ENCODE results near the gene TET3. TPM values are rescaled to one million over a fixed set of nuclear protein-coding genes. Genes with fewer than 3 reads are reported as not detected.
A peak's percentile ranks its signal among the peaks of the same experiment; 100 is the strongest.

TET3 gene
- total and polyA plus RNA-seq, 3 experiments from 2014 or later, result 0.78 to 20.5 (median 19.9) TPM

DNA sequence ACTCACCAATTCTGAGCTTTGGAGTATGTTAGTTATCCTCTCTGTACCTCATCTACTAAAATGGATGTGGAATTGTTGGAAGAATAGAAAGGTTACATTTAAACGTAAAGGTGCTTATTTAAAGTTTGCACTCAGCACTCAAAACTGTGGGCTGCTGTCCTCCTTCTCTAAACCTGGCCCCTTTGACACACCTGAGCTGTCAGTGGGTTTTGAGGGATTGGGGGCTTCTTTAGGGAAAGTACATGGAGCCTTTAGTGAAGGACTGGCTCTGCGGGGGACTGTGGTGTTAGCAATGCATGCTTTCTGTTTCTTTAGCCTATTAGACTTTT is 47.2 kb downstream of the TET3 start:
- Histone ChIP-seq H3K9me3 (ENCODE audit: low read length) (no peaks in the 10 kb centered on the region), H3K36me3 (ENCODE audit: insufficient read depth, low read length) (no peaks in the 10 kb centered on the region), H3K27ac (ENCODE audit: low read depth, low read length) (peak overlapping the region; percentile 58), H3K4me1 (ENCODE audit: insufficient read depth, low read length) (peaks cover 63% of the 10 kb centered on the region), H3K4me3 (ENCODE audit: low read length) (peak overlapping the region; percentile 49), H3K27me3 (ENCODE audit: insufficient read depth, low read length, poor library complexity, severe bottlenecking) (no peaks in the 10 kb centered on the region)
- Mint-ChIP-seq H3K36me3 (peaks cover 0 to 4% (median 2%) of the 10 kb centered on the region in 3 donors), H3K4me1 (peaks cover 62 to 78% (median 76%) of the 10 kb centered on the region in 3 donors), H3K4me3 (peak overlapping the region; percentile 81 to 94 (median 90)), H3K9me3 (no peaks in the 10 kb centered on the region), H3K27me3 (peaks cover 0 to 3% of the 10 kb centered on the region in 2 donors), H3K27ac (peak overlapping the region; percentile 88 to 99 (median 94))
- CTCF ChIA-PET, result interaction anchor here (0.7 kb wide), 1 partner anchor 9 kb away, joined by 3 read pairs; no protein-coding TSS in a partner anchor
- DNase-seq, result no peak
- POLR2A ChIA-PET, result no interaction called here

- peak overlapping the region in 5 of 7 donors; percentile 2 to 91 (median 83) for H3K4me3 Mint-ChIP-seq
- no peaks in the 10 kb centered on the region for H3K9me3 Mint-ChIP-seq
- Histone ChIP-seq H3K27ac (ENCODE audit: low read depth, low read length) (peak overlapping the region; percentile 58), H3K9me3 (ENCODE audit: low read length) (no peaks in the 10 kb centered on the region), H3K4me1 (ENCODE audit: insufficient read depth, low read length) (peaks cover 75% of the 10 kb centered on the region), H3K36me3 (ENCODE audit: insufficient read depth, low read length) (no peaks in the 10 kb centered on the region), H3K27me3 (ENCODE audit: insufficient read depth, low read length, poor library complexity, severe bottlenecking) (no peaks in the 10 kb centered on the region), H3K4me3 (ENCODE audit: low read length) (peak overlapping the region; percentile 49)
- peak overlapping the region in 6 of 8 donors; percentile 68 to 95 (median 94) for H3K27ac Mint-ChIP-seq
- DNase-seq, result no peak
- ChIA-PET CTCF (no interaction called here), POLR2A (no interaction called here)
- H3K4me1 Mint-ChIP-seq, result peaks cover 73 to 84% (median 83%) of the 10 kb centered on the region in 3 donors
- H3K36me3 Mint-ChIP-seq, result peaks cover 0 to 2% (median 0%) of the 10 kb centered on the region in 3 donors
- peaks cover 0 to 3% of the 10 kb centered on the region in 2 donors for H3K27me3 Mint-ChIP-seq
These were observed 48.7 kb downstream of the TET3 start for GRCh38 chr2:74033375-74033774.

Other genes starting within 250 kb of the TET3 start
- gene TPRKB, start 247.6 kb upstream of the TET3 start, total RNA-seq, result 10 to 100 TPM; 38.4 to 38.6 TPM
- 69.0 TPM for gene TPRKB, start 247.6 kb upstream of the TET3 start, polyA plus RNA-seq
- 10 to 100 TPM; 33.1 to 34.4 TPM for gene DUSP11, start 204.8 kb upstream of the TET3 start, total RNA-seq
- 41.0 TPM for gene DUSP11, start 204.8 kb upstream of the TET3 start, polyA plus RNA-seq
- not detected for gene C2orf78, start 200.7 kb upstream of the TET3 start, total RNA-seq
- not detected for gene C2orf78, start 200.7 kb upstream of the TET3 start, polyA plus RNA-seq
- 10 to 100 TPM; 71.7 to 71.9 TPM for gene STAMBP, start 155.9 kb upstream of the TET3 start, total RNA-seq
- 47.8 TPM for gene STAMBP, start 155.9 kb upstream of the TET3 start, polyA plus RNA-seq
- gene ACTG2, start 91.9 kb upstream of the TET3 start, total RNA-seq, result not detected
- not detected for gene ACTG2, start 91.9 kb upstream of the TET3 start, polyA plus RNA-seq
- gene DGUOK, start 58.0 kb upstream of the TET3 start, total RNA-seq, result 10 to 100 TPM; 96.6 to 98.8 TPM
- gene DGUOK, start 58.0 kb upstream of the TET3 start, polyA plus RNA-seq, result 188 TPM
- gene BOLA3, start 163.0 kb downstream of the TET3 start, total RNA-seq, result 100 to 1,000 TPM; 131 to 133 TPM
- gene BOLA3, start 163.0 kb downstream of the TET3 start, polyA plus RNA-seq, result 74.1 TPM
- gene MOB1A, start 194.0 kb downstream of the TET3 start, total RNA-seq, result 100 to 1,000 TPM; 177 to 185 TPM
- gene MOB1A, start 194.0 kb downstream of the TET3 start, polyA plus RNA-seq, result 161 TPM
- gene MTHFD2, start 213.7 kb downstream of the TET3 start, total RNA-seq, result 100 to 1,000 TPM; 379 to 397 TPM
- gene MTHFD2, start 213.7 kb downstream of the TET3 start, polyA plus RNA-seq, result 11.0 TPM